ENCODE results near the gene PEX5L.

The PEX5L gene

GRCh38 chr3:179768080-179768479, 268.7 kb downstream of the PEX5L start:
- peak; percentile 28 for DNase-seq

DNA sequence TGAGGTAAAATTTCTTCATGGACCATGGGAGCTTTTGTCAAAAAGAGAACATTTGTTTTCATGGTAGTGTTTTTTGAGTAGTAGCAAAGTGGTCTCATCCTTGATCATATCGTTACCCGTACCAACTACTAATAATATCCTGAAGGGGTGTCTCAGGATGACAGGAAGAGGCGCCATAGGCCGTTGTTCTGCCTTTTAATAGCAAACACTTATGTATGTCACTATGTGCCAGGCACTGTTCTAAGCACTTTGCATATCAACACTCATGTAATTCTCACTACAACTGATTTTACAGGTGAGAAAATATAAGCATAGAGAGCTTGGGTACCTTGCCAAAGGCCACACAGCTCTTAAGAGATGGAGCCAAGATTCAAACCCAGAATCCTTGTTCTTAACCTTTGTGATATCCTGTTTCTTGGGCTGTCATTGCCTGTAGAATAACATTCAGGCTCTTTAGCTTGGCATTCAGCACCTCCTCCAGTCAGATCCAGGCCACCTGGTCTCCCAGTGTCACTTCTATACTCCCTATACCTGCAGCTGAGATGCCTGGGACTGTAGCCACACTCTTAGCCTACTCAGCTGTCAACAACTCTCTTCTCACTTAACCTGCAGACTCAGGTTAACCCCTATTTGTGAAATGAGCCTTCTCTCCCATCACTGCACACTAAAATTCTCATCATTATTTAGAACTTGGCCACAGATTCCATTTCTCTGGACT, 270.2 kb downstream of the PEX5L start:
- DNase-seq, result no peak

GRCh38 chr3:179765396-179765795, 271.3 kb downstream of the PEX5L start:
- DNase-seq, result no peak

- DNase-seq, result no peak
Measured at GRCh38 chr3:179760944-179761343, 275.8 kb downstream of the PEX5L start.

DNA sequence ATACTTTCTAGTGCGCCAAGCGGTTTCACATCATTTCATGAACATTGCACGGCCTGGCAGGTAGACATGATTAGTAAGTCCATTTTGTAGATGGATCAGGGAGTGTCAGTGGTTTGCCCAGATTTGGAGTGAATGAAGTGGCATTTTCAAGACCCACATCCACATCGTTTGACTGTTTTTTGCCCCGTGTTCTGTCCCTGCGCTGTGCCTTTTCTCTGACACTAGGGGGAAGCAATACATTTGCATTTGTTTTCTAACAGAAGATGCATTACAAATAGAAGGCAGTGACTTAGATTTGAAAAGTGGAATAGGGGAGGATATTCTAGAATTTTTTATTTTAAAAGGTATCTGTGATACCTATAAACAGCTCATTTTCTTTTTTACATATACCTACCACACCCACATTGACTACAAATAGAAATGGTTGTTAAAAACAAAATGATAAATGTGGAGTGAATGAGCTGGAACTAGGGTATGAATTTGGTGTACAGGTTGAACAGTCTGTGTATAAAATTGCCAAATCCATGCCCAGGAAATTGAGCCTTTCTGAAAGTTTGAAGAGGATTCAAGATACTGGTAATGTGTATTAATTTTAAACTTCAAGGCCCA, 285.9 kb downstream of the PEX5L start:
- peak; percentile 21 for DNase-seq

DNA sequence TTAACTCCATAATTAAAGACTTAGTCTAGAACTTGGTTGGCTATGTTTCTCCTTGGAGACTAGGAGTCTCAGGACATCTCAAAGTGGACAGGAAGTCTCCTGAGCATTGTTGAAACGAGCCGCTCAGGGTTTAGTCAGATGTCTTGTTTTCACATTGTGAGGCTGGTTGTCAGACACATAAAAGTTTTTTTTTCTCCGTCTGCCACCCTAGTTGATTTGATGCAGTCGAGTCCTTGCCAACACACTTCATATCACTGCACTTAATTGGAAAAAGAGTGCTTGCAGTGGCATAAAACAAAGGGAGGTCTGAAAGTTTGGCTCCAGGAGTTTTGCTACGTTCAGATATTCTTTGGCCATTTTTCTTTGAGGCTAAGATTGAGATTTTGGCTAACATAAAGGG, 291.0 kb downstream of the PEX5L start:
- no peak for DNase-seq

DNA sequence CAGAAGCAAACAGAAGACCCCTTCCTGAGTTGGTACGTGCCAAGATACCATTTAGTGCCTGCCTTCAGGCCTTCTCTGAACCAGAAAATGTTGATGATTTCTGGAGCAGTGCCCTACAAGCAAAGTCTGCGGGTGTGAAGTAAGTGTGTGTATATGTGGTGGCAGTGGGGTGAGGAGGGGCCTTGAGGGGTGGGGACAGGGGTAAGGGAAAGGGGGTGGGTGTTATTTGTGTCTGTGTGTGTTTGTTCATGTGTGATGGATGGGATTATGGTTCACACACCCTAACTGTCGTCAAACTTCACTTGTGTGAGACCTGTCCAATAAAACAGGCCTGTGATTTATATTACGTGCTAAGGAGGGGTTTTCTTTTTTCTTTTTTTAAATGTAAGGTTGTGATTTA, 291.7 kb downstream of the PEX5L start:
- no peak for DNase-seq

All from NCI-H345 (cell line).